GM19025 (cell line): ENCODE measurements around the gene XDH.

Experiments used
- ATAC-seq: cut with Tn5 transposase; IDR thresholded peaks from one replicate; pipeline ENCODE4 v1.9.1; 2021; ENCODE audit warnings: mild to moderate bottlenecking, low read depth, moderate library complexity; ENCODE audit not compliant: unreplicated experiment

XDH gene

DNA sequence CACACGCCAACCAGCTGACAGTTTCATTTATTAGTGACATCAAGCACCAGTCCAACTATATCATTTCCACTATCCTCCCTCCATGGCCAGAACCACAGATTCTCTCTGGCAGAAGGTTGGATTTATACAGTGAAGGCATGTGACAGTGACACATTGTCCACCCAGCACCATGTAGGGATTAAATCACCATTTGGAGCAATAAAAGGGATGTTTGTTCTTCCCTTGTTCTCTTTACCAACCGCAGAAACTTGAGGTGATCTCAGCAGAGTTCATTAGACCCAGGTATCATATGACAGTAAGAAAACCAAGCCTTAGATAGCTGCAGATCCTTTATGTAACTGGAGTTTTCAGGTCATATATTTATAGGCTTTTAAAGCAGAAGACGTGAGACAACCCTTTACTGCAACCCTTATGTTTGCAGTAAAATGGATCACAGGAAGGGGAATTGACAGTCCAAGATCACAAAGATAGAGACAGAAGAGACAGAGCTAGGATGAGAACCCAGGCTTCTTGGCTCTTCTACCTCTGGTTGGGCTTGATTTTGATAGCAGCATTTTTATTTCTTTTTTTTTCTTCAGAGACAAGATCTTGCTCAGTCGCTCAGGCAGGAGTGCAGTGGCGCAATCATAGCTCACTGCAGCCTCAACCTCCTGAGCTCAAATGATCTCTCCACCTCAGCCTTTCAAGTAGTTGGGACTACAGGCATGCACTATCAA lies 80.1 kb downstream of the XDH start:
- no peak for ATAC-seq

DNA sequence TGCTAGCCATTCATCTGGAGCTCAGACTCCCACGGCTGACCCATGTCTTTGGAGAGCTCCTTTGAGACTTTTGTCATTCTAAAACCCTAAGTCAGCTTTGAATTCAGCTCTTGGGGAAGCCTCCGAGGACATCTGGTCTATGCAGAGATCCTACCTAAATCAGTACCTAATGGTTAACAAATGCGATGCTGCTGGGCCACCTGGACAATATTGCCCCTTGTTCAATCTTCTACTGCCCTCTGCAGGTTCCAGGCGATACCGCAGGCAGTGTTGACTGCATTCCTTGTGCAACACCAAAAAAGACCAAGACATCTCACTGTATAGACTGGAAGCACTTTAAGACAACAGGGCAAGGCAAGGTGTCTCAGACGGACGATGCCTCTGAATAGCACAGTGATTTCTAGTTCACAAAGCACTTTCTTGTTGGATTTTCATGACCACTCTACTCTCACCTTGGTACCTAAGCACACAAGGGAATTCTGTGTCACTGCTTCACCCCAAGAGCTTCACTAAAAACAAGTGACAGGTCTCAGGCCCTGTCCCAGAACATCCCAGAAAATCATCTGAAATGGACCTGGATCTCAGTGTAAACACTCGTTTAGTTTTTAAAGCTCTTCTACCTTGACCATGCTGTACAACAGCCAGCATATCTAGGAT lies 80.9 kb downstream of the XDH start:
- ATAC-seq = no peak

DNA sequence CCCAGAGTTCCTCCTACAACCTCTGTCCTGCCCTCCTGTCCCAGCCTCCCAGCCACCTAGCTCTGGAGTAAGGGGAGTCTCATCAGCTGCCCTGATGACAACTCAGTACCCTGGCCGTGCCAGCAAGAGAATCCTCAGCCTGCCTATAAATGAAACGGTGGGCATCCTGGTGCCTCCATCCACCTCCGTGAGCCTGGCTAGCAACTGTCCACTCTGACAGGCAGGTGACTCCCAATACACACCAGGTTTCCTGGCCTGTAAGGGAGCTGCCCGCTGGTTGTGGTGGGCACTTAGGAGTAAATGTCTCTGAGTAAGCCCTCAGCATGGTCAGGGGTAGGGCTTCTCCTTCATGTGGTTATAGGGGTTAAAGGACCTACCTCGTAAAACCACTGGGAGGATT lies 81.5 kb downstream of the XDH start:
- no peak for ATAC-seq

DNA sequence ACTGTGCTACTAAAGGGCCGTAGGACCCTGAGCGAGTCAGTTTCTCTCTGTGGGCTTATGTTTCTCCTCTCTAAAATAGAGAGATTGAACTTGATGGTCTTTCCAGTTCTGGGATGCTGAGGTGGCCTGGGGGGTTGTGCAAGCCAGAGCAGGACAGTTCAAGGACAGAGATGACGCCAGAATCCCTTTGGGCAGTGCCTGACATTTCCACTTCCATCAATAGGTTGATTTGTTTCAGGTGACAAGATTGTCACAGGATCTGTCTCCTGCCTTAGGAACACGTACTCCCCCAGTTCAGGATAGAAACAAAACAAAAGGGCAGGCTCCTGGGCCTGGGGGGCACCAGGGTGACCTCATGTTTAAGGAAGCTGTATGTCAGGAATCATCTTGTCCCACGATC lies 82.0 kb downstream of the XDH start:
- no peak for ATAC-seq

DNA sequence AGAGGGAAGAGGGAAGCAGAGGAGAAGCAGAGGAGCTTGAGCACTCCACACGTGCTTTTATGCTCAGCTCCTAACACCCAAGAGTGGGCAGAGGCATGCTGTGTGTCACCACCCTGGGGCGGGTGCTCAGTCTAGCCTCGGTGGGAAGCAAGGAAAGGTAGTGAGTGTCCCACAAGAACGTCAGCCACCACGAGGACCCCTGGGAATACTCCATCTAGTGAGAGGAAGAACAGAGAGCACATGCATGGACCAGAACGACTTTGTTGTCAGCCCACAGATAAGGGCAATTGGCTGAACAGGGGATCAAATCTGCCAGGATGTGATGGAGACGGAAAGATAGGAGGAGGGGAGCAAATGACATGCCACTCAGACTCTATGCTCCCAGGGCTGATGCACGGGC lies 83.4 kb downstream of the XDH start:
- ATAC-seq = no peak

DNA sequence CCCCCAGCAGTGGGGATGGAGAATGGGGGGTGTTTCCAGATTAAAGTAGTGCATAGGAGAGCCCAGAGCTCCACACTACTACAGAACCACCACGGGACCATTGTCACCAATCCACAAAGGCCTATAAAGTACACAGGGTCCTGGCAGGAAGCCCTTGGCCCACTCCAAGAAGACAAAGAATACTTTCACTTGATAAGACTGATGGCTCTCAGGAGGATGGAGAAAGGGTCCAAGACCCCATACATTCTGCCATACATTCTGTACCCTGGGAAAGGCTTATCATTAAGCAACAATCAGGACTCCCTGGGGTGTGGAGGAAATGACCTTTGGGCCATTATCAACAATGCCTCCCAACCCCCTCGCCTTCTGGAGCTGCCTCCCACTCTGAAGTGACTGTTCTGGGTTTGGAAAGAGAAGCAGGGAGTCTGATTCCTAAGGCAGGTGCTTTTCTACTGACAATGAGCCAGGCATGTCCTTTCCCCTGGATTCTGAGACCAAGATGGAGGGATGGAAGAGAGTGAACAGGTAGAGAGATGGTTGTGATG lies 85.4 kb downstream of the XDH start:
- ATAC-seq = no peak

DNA sequence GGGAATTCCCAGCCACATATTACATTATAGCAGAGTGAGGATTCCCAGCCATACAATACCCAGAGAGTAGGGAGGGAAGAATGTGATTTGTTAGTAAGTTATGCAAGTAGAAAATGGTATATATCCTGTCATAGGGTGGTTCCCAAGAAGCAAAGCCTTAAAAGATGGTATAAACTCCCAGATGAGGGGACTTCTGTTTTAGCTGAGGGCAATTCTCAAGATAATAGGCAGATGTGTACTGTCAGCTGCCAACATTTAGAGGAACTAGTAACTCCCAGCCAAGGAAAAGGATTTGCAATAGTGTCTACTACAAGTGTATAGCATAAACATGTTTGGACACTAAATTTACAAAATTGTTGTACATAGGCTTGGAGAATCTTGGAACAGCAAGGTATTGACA lies 86.5 kb downstream of the XDH start:
- ATAC-seq = no peak

DNA sequence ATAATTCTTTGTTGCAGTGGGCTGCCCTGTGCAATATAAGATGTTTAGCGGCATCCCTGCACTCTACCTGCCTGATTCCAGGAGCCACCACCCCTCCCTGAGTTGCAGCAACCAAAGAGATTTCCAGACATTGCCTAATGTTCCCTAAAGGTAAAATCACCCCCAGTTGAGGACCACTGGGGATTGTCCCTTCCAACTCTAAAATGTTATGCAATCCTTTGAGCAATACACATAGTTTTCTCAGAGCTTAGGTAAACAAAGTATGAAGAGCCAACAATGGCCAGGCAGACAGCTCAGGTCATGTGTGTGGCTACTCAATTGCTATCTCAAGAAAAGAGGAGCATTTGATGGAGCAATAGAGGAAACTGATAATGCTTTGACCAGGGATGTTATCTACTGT lies 87.0 kb downstream of the XDH start:
- ATAC-seq = no peak

DNA sequence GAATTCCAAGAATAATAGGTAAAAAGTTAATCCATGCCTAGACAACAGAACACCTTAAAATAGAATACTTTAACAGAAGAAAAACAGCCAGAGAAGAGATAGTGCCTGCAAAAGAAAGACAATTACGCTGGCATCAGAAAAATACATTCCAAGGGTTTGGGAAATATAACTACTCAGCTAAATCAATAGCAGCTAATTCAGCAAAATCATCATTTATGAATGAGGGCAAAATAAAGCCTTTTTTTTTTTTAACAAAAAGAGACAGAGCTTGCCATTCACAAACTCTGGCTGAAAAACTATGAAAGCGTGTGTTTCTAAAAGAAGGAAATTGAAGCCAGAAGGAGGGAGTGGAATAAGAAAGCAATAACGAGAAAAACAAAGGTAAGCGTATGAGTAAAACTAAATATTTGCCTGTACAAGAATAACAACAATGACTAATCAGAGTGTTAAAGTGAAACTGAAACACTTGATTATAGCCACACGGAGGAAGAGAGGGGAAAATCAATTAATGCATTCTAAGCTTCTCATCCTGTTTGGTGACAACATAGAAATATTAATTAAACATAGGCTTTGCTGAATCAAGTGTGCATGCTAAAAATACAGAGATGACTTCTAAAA lies 90.4 kb downstream of the XDH start:
- no peak for ATAC-seq

DNA sequence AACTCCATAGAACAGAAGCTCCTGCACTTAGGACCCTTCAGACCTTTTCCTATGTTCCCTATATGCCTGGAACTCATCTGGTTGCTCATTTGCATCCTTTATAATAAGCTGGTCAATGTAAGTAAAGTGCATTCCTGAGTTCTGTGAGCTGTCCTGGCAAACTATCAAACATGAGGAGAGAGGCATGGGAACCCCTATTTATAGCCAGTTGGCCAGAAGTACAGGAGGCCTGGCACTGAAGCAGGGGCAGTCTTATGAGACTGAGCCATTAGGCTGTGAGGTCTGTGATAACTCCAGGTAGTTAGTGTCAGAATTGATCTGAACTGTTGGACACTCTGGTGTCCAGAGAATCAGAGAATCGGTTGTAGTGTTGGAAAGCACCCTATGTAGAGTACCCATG lies 92.2 kb downstream of the XDH start:
- ATAC-seq = no peak

DNA sequence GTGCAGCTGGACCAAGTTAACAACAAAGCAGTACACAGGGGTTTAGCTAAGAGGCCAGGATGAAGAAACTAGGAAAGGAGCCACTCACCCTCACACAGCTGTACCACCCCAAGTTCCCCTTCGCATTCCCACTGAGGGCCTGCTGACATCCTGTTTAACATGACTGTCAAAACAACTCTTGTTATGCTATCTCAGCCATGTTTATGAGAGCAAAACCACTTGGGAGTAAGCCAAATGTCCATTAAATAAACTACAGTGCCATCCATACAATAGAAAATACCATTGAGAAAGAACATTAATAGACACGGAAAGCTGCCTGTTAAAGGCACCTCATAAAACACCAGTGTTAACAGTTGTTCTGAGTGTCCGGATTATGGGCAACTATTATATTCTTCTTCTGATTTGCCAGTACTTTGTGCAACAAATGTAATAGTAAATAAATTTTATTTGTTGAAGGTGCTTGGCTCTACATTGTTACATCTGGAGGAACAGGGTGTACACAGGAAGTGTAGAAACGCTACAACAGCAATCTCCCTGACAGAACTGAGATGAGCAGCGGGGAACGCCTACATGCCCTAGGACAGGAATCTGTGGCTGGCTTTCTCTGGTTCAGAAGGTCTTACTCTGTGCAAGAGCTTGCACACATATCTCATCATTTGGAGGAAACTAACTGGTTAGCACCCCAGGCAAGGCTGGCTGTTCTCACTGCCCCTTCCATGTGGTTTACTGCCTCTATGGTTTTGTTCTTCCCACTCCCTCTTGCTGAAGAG lies 95.0 kb downstream of the XDH start:
- ATAC-seq = no peak

DNA sequence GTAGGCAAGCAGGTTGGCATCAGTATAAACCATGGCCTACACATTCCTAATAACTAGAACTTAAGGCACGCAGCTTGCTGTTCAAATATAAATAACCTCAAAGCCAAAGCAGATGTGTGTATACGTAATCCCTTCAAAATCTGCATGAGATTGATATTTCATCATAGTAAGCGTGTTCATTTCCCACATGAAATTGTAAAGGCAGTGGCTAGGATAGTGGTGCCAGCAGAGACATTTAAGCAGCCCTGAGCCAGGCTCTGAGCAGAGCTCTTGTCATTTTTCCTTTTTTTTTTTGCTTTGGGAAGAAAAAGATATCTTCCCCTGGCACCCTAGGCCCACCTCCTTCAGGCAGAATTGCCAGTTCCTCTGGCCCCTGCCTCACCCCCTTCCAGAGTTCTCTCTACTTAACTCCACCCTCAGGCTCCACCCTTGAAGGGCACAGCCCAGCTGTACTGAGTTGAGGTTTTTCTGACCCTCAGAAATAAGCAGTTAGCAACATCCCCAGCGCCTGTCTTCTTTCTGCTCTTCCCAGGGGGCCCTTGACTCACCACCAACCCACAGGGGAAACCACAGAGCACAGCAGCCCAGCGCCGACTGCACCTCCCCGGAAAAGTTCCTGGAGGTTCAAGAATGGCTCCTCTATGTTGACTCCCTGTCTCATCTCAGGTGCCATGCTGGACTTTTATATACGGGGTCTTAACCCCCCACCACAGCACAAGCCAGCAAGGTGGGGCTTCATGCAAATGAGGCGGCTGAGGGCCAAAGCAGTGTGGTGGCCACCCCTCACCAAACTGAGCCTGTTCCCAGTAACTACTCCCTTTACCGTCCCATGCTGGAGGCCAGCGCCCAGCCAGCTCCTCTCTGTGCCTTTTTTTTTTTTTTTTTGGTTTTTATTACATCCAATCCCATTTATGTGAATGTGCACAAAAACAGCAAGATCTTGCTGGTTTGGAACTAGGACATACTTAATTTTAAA lies 95.9 kb downstream of the XDH start:
- peak; percentile 79 for ATAC-seq

DNA sequence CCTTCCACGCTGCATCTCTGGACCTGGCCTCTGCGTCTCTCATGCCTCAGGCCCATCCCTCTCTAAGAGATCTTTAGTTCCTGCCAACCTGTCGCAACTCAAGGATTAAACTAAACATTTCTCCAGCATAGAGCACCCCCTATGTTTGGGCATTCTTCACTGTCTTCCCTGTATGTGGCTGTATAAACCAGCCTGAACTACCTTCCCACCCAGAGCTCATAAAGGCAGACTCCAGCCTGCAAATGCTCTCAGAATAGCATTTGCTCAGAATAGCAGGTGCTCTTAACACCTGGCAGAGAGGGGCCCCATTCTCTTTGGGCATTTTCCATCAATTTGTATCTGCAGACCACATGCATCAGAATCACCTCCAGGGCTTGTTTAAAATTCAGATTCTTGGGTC lies 97.1 kb downstream of the XDH start:
- ATAC-seq = no peak

DNA sequence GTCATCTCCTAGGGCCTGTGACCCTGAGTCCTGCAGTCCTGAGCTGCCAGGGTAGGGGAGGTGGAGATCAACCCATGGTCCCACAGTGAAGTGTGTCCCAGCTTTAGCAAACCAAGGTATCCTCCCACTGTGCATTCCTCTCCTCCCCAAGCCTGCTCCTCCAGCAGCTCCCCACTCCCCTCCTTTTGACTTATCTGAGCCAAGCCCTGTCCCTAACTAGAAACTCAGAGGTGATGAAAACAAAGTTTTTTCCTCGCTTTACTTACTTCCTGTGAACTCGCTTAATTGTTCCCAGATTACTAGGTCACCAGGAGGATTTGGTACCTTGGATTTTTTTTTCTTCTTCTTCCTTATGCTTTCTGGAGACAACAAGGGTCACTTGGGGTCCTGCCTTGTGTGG lies 99.8 kb downstream of the XDH start:
- ATAC-seq = no peak

DNA sequence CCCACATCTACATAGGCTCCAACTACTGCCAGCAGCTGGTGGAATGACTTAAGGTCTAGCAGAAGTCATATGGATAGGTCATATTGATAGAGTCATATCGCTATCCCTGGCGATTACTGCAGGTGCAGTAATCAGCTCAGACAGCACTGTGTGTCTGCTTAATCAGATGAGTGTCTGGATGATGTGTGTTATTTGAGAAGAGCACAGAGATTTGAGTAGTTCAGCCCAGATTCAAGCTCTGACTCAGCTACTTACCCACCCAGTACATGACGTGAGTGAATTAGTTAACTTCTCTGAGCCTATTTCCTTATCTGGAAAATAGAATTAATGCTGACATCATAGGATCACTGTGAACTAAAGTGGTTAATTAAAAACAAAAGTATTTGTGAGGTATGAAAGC lies 101.6 kb downstream of the XDH start:
- no peak for ATAC-seq

DNA sequence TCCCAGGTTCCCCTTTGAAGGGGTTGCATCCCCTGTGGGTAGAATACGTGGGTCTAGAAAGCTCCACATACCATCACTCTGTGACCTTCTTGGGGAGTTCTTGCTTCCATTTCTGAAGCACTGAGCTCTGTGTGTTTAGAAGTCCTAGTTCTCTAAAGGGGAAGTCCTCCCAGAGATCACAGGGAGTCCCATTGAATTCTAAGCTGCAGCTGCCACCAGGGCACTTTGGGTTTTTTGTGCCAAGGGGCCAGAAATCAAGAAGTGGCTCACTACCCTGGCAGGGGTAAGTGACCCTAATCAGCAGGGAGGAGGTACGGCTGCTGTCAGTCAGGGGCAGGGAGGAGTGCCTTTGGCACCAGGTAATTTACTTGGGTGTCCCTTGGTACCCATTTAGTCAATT lies 109.7 kb downstream of the XDH start:
- no peak for ATAC-seq

DNA sequence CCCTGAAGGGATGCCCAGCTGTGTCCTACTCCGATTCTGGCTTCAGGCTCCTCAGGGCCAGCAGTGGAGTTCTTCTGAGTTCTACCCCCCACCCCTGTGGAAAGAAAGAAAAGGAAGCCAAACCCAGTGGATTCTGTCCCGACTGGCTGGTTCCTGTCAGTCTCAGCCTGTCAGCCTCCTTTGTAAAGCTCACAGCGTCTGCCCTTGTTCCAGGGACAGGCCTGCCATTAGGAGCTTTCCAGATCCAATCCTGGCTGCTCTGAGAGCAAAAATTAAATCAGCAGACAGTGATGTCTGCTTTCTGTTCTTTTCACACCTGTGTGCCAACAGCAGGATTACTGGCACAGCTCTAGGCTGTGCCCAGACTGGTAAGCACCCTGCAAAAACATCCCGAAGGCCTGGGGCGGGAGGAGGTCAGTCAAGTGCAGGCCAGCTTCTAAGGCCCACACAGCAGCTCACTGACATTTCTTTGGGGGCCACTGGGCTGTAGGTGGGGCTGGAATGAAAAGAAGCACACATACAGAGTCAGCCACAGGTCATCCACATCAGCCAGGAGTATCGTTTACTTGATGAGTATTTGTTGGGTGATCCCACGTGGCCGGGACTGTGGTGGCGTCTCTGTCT lies 111.5 kb downstream of the XDH start:
- no peak for ATAC-seq

DNA sequence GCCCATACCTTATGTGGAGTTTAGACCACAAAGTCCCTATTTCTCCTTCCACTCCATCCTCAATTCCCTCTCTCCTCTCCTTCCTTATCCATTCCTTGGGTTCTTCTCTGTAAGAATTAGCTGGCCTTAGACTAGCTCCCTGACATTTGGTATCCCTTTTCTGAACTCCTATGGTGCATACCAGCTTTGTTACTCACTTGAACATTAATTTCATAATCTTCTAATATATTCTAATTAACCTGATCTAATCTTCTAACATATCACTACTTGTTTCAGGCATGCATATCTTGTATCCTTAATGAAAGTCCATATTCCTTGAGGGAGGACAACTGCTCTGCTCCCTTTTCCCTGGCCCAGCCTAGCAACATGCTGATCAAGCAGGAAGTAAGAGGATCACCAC lies 114.2 kb downstream of the XDH start:
- ATAC-seq = no peak

DNA sequence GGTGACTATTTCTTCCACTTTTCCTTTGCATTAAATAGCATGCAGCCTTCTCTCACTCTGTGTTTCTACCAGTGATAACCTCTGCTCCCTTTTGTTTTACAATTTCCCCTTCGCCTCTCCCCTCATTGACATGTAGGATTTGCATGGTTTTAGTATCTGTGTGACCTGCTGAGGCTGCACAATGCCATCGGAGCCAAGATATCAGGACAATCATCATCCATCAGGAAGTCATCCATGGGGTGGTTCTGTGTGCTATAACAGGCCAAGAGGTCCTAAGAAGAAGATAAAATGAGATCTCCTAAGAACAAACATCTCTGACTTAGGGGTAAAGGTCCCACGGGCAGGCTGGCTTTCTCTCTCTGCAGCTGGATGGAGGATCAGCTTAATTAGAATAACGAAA lies 115.0 kb downstream of the XDH start:
- ATAC-seq = no peak

DNA sequence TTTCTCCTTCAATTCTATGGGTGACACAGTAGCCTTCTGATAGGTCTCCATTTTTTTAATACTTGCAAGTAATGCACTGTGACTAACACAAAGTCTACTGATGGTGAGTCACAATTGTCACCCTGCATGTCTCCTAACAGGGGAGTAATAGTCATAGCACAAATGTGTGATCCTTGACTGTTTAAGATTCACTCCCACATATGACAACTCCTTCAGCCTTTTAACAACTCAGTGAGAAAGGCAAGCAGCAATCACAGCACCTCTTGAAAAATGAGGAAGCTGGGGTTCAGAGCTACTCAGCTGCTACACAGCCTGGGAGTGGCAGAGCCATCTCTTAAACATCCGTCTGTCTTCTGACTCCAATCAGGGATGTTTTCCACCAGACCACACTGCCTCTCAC lies 116.8 kb downstream of the XDH start:
- no peak for ATAC-seq
